ENCODE data around the gene SCMH1.
A peak's percentile ranks its signal among the peaks of the same experiment; 100 is the strongest.
"Not testable (repeated sequence)": the region's sequence is repeated elsewhere in the genome, so short reads cannot be mapped to it uniquely, and the experiment has no call there.

SCMH1 gene

GRCh38 chr1:41225495-41225894, 16.6 kb downstream of the SCMH1 start:
- no peak for FAIRE-seq
- TF ChIP-seq POLR2A (IDR thresholded peaks at IDR 0.05; ENCODE audit: low read depth, low read length) = no peak
- no peak for TF ChIP-seq PAX5 (IDR thresholded peaks at IDR 0.05; ENCODE audit: insufficient read depth, low read length, severe bottlenecking)
- no peak for TF ChIP-seq TAF1 (IDR thresholded peaks at IDR 0.05; ENCODE audit: low read depth, low read length)
- TF ChIP-seq POU2F2 (IDR thresholded peaks at IDR 0.05; ENCODE audit: low read depth, low read length) = no peak
- TF ChIP-seq SPI1 (IDR thresholded peaks at IDR 0.05; ENCODE audit: low read depth, low read length) = no peak
- TF ChIP-seq POLR2AphosphoS5 (IDR thresholded peaks at IDR 0.05; ENCODE audit: low read depth, low read length) = no peak
- DNase-seq (ENCODE audit: insufficient read length, low spot score) = no peak

- DNase-seq (ENCODE audit: insufficient read length, low spot score) (no peak), FAIRE-seq (peak; percentile 83)
- TF ChIP-seq POU2F2 (IDR thresholded peaks at IDR 0.05; ENCODE audit: low read depth, low read length) = no peak
- no peak for TF ChIP-seq TAF1 (IDR thresholded peaks at IDR 0.05; ENCODE audit: low read depth, low read length)
- TF ChIP-seq POLR2AphosphoS5 (IDR thresholded peaks at IDR 0.05; ENCODE audit: low read depth, low read length) = no peak
- TF ChIP-seq PAX5 (IDR thresholded peaks at IDR 0.05; ENCODE audit: insufficient read depth, low read length, severe bottlenecking) = no peak
- no peak for TF ChIP-seq SPI1 (IDR thresholded peaks at IDR 0.05; ENCODE audit: low read depth, low read length)
Measured at GRCh38 chr1:41222496-41222895, 19.6 kb downstream of the SCMH1 start.

GRCh38 chr1:41221995-41222394, 20.1 kb downstream of the SCMH1 start:
- FAIRE-seq (no peak), DNase-seq (ENCODE audit: insufficient read length, low spot score) (no peak)
- TF ChIP-seq POU2F2 (IDR thresholded peaks at IDR 0.05; ENCODE audit: low read depth, low read length) (no peak), POLR2A (IDR thresholded peaks at IDR 0.05; ENCODE audit: low read depth, low read length) (no peak), TAF1 (IDR thresholded peaks at IDR 0.05; ENCODE audit: low read depth, low read length) (no peak), POLR2AphosphoS5 (IDR thresholded peaks at IDR 0.05; ENCODE audit: low read depth, low read length) (no peak), PAX5 (IDR thresholded peaks at IDR 0.05; ENCODE audit: insufficient read depth, low read length, severe bottlenecking) (no peak), SPI1 (IDR thresholded peaks at IDR 0.05; ENCODE audit: low read depth, low read length) (no peak)

GRCh38 chr1:41218152-41218551, 24.0 kb downstream of the SCMH1 start:
- no peak for FAIRE-seq
- DNase-seq (ENCODE audit: insufficient read length, low spot score) = no peak
- TF ChIP-seq SPI1 (IDR thresholded peaks at IDR 0.05; ENCODE audit: low read depth, low read length) = no peak
- TF ChIP-seq POLR2A (IDR thresholded peaks at IDR 0.05; ENCODE audit: low read depth, low read length) = no peak
- TF ChIP-seq TAF1 (IDR thresholded peaks at IDR 0.05; ENCODE audit: low read depth, low read length) = no peak
- TF ChIP-seq PAX5 (IDR thresholded peaks at IDR 0.05; ENCODE audit: insufficient read depth, low read length, severe bottlenecking) = no peak
- no peak for TF ChIP-seq POLR2AphosphoS5 (IDR thresholded peaks at IDR 0.05; ENCODE audit: low read depth, low read length)
- no peak for TF ChIP-seq POU2F2 (IDR thresholded peaks at IDR 0.05; ENCODE audit: low read depth, low read length)

- FAIRE-seq = peak; percentile 9
- no peak for DNase-seq (ENCODE audit: insufficient read length, low spot score)
- TF ChIP-seq POU2F2 (IDR thresholded peaks at IDR 0.05; ENCODE audit: low read depth, low read length) = no peak
- TF ChIP-seq TAF1 (IDR thresholded peaks at IDR 0.05; ENCODE audit: low read depth, low read length) = no peak
- TF ChIP-seq POLR2A (IDR thresholded peaks at IDR 0.05; ENCODE audit: low read depth, low read length) = no peak
- TF ChIP-seq POLR2AphosphoS5 (IDR thresholded peaks at IDR 0.05; ENCODE audit: low read depth, low read length) = no peak
- TF ChIP-seq SPI1 (IDR thresholded peaks at IDR 0.05; ENCODE audit: low read depth, low read length) = no peak
- TF ChIP-seq PAX5 (IDR thresholded peaks at IDR 0.05; ENCODE audit: insufficient read depth, low read length, severe bottlenecking) = no peak
Measured at GRCh38 chr1:41217441-41217840, 24.7 kb downstream of the SCMH1 start.

GRCh38 chr1:41215623-41216022, 26.5 kb downstream of the SCMH1 start:
- FAIRE-seq (no peak), DNase-seq (ENCODE audit: insufficient read length, low spot score) (no peak)
- TF ChIP-seq TAF1 (IDR thresholded peaks at IDR 0.05; ENCODE audit: low read depth, low read length) (no peak), POLR2A (IDR thresholded peaks at IDR 0.05; ENCODE audit: low read depth, low read length) (no peak), POU2F2 (IDR thresholded peaks at IDR 0.05; ENCODE audit: low read depth, low read length) (no peak), PAX5 (IDR thresholded peaks at IDR 0.05; ENCODE audit: insufficient read depth, low read length, severe bottlenecking) (no peak), POLR2AphosphoS5 (IDR thresholded peaks at IDR 0.05; ENCODE audit: low read depth, low read length) (no peak), SPI1 (IDR thresholded peaks at IDR 0.05; ENCODE audit: low read depth, low read length) (no peak)

GRCh38 chr1:41213341-41213740, 28.8 kb downstream of the SCMH1 start:
- no peak for DNase-seq (ENCODE audit: insufficient read length, low spot score)
- TF ChIP-seq SPI1 (IDR thresholded peaks at IDR 0.05; ENCODE audit: low read depth, low read length) = no peak
- TF ChIP-seq PAX5 (IDR thresholded peaks at IDR 0.05; ENCODE audit: insufficient read depth, low read length, severe bottlenecking) = no peak
- no peak for TF ChIP-seq TAF1 (IDR thresholded peaks at IDR 0.05; ENCODE audit: low read depth, low read length)
- no peak for TF ChIP-seq POU2F2 (IDR thresholded peaks at IDR 0.05; ENCODE audit: low read depth, low read length)
- no peak for TF ChIP-seq POLR2AphosphoS5 (IDR thresholded peaks at IDR 0.05; ENCODE audit: low read depth, low read length)
- TF ChIP-seq POLR2A (IDR thresholded peaks at IDR 0.05; ENCODE audit: low read depth, low read length) = no peak
- no peak for FAIRE-seq

- FAIRE-seq; DNase-seq (ENCODE audit: insufficient read length, low spot score): not testable (repeated sequence)
Measured at GRCh38 chr1:41211608-41212007, 30.5 kb downstream of the SCMH1 start.

- FAIRE-seq; DNase-seq (ENCODE audit: insufficient read length, low spot score): not testable (repeated sequence)
Measured at GRCh38 chr1:41207053-41207452, 35.1 kb downstream of the SCMH1 start.

GRCh38 chr1:41200728-41201127, 41.4 kb downstream of the SCMH1 start:
- DNase-seq (ENCODE audit: insufficient read length, low spot score) (no peak), FAIRE-seq (no peak)
- TF ChIP-seq SPI1 (IDR thresholded peaks at IDR 0.05; ENCODE audit: low read depth, low read length) (no peak), POU2F2 (IDR thresholded peaks at IDR 0.05; ENCODE audit: low read depth, low read length) (no peak), POLR2AphosphoS5 (IDR thresholded peaks at IDR 0.05; ENCODE audit: low read depth, low read length) (no peak), TAF1 (IDR thresholded peaks at IDR 0.05; ENCODE audit: low read depth, low read length) (no peak), POLR2A (IDR thresholded peaks at IDR 0.05; ENCODE audit: low read depth, low read length) (no peak), PAX5 (IDR thresholded peaks at IDR 0.05; ENCODE audit: insufficient read depth, low read length, severe bottlenecking) (no peak)

- FAIRE-seq (no peak), DNase-seq (ENCODE audit: insufficient read length, low spot score) (no peak)
- no peak for TF ChIP-seq TAF1 (IDR thresholded peaks at IDR 0.05; ENCODE audit: low read depth, low read length)
- no peak for TF ChIP-seq POU2F2 (IDR thresholded peaks at IDR 0.05; ENCODE audit: low read depth, low read length)
- no peak for TF ChIP-seq PAX5 (IDR thresholded peaks at IDR 0.05; ENCODE audit: insufficient read depth, low read length, severe bottlenecking)
- TF ChIP-seq POLR2A (IDR thresholded peaks at IDR 0.05; ENCODE audit: low read depth, low read length) = no peak
- no peak for TF ChIP-seq SPI1 (IDR thresholded peaks at IDR 0.05; ENCODE audit: low read depth, low read length)
- TF ChIP-seq POLR2AphosphoS5 (IDR thresholded peaks at IDR 0.05; ENCODE audit: low read depth, low read length) = no peak
Measured at GRCh38 chr1:41199375-41199774, 42.7 kb downstream of the SCMH1 start.
